BLaER1 (cell line): ENCODE data around the gene CACNA2D3.
A peak's percentile ranks its signal among the peaks of the same experiment; 100 is the strongest.

Experiments
- H3K27ac ChIP-seq: shearing (Covaris generic); formaldehyde crosslinking; 2 replicates; pipeline ENCODE4 v1.8.1; 2022
- H3K27me3 ChIP-seq: shearing (Covaris generic); formaldehyde crosslinking; 2 replicates; pipeline ENCODE4 v1.8.1; 2022
- H3K36me3 ChIP-seq: shearing (Covaris generic); formaldehyde crosslinking; 2 replicates; pipeline ENCODE4 v1.8.1; 2022
- H3K4me1 ChIP-seq: shearing (Covaris generic); formaldehyde crosslinking; 2 replicates; pipeline ENCODE4 v1.8.1; 2022
- H3K4me2 ChIP-seq: shearing (Covaris generic); formaldehyde crosslinking; 2 replicates; pipeline ENCODE4 v1.8.1; 2022
- H3K4me3 ChIP-seq: shearing (Covaris generic); formaldehyde crosslinking; 2 replicates; pipeline ENCODE4 v1.8.1; 2022
- H3K9ac ChIP-seq: shearing (Covaris generic); formaldehyde crosslinking; 2 replicates; pipeline ENCODE4 v1.8.1; 2022
- H3K9me3 ChIP-seq: shearing (Covaris generic); formaldehyde crosslinking; 2 replicates; pipeline ENCODE4 v1.8.1; 2022
- H4K20me1 ChIP-seq: shearing (Covaris generic); formaldehyde crosslinking; 2 replicates; pipeline ENCODE4 v1.8.1; 2022
- Cebpa-rat ChIP-seq: shearing (Covaris generic); IDR thresholded peaks from 2 replicates; pipeline ENCODE4 v1.8.1; 2022

Gene CACNA2D3

GRCh38 chr3:54294214-54294613 lies 171.9 kb downstream of the CACNA2D3 start:
- no peak for TF ChIP-seq Cebpa-rat
- no peak overlapping the region for H3K4me3 ChIP-seq
- no peaks in the 10 kb centered on the region for H4K20me1 ChIP-seq
- no peaks in the 10 kb centered on the region for H3K36me3 ChIP-seq
- H3K4me1 ChIP-seq = peaks cover 9% of the 10 kb centered on the region
- H3K9me3 ChIP-seq = no peaks in the 10 kb centered on the region
- H3K4me2 ChIP-seq = no peak overlapping the region
- no peak overlapping the region for H3K9ac ChIP-seq
- no peaks in the 10 kb centered on the region for H3K27me3 ChIP-seq
- no peak overlapping the region for H3K27ac ChIP-seq

GRCh38 chr3:54296531-54296930 lies 174.2 kb downstream of the CACNA2D3 start:
- H3K4me1 ChIP-seq = peaks cover 15% of the 10 kb centered on the region
- no peak overlapping the region for H3K4me3 ChIP-seq
- H3K27ac ChIP-seq = no peak overlapping the region
- H3K27me3 ChIP-seq = no peaks in the 10 kb centered on the region
- H3K36me3 ChIP-seq = no peaks in the 10 kb centered on the region
- H3K9ac ChIP-seq = no peak overlapping the region
- no peaks in the 10 kb centered on the region for H3K9me3 ChIP-seq
- H4K20me1 ChIP-seq = no peaks in the 10 kb centered on the region
- no peak for TF ChIP-seq Cebpa-rat
- no peak overlapping the region for H3K4me2 ChIP-seq

GRCh38 chr3:54299169-54299935 lies 177.0 kb downstream of the CACNA2D3 start:
- Histone ChIP-seq H3K4me2 (peak overlapping the region; percentile 53), H3K27ac (no peak overlapping the region), H3K4me3 (no peak overlapping the region), H3K9me3 (no peaks in the 10 kb centered on the region), H3K36me3 (no peaks in the 10 kb centered on the region), H3K4me1 (peaks cover 31% of the 10 kb centered on the region), H3K9ac (no peak overlapping the region), H4K20me1 (no peaks in the 10 kb centered on the region), H3K27me3 (no peaks in the 10 kb centered on the region)
- TF ChIP-seq Cebpa-rat = 0 out of 2 replicates have a peak, but pooled peaks have one; percentile 59

GRCh38 chr3:54303517-54304375 lies 181.4 kb downstream of the CACNA2D3 start:
- no peaks in the 10 kb centered on the region for H3K9me3 ChIP-seq
- no peaks in the 10 kb centered on the region for H3K36me3 ChIP-seq
- peak overlapping the region; percentile 65 for H3K4me2 ChIP-seq
- no peaks in the 10 kb centered on the region for H4K20me1 ChIP-seq
- no peak overlapping the region for H3K9ac ChIP-seq
- peaks cover 36% of the 10 kb centered on the region for H3K4me1 ChIP-seq
- no peak overlapping the region for H3K4me3 ChIP-seq
- H3K27ac ChIP-seq = no peak overlapping the region
- H3K27me3 ChIP-seq = no peaks in the 10 kb centered on the region
- no peak for TF ChIP-seq Cebpa-rat

GRCh38 chr3:54304877-54305276 lies 182.5 kb downstream of the CACNA2D3 start:
- peaks cover 36% of the 10 kb centered on the region for H3K4me1 ChIP-seq
- no peak for TF ChIP-seq Cebpa-rat
- no peaks in the 10 kb centered on the region for H4K20me1 ChIP-seq

GRCh38 chr3:54305409-54306099 lies 183.2 kb downstream of the CACNA2D3 start:
- Histone ChIP-seq H3K27ac (no peak overlapping the region), H3K4me3 (no peak overlapping the region), H3K9ac (no peak overlapping the region), H4K20me1 (no peaks in the 10 kb centered on the region), H3K9me3 (no peaks in the 10 kb centered on the region), H3K36me3 (no peaks in the 10 kb centered on the region), H3K4me1 (peaks cover 43% of the 10 kb centered on the region), H3K4me2 (no peak overlapping the region), H3K27me3 (no peaks in the 10 kb centered on the region)
- no peak for TF ChIP-seq Cebpa-rat

More at GRCh38 chr3:54304877-54305276, 182.5 kb downstream of the CACNA2D3 start:
- Histone ChIP-seq H3K9me3 (no peaks in the 10 kb centered on the region), H3K4me2 (no peak overlapping the region), H3K27me3 (no peaks in the 10 kb centered on the region), H3K9ac (no peak overlapping the region), H3K4me3 (no peak overlapping the region), H3K27ac (no peak overlapping the region), H3K36me3 (no peaks in the 10 kb centered on the region)

GRCh38 chr3:54307566-54308180 lies 185.3 kb downstream of the CACNA2D3 start:
- Histone ChIP-seq H3K4me1 (peaks cover 61% of the 10 kb centered on the region), H4K20me1 (no peaks in the 10 kb centered on the region), H3K4me2 (no peak overlapping the region), H3K27ac (no peak overlapping the region), H3K27me3 (no peaks in the 10 kb centered on the region), H3K9me3 (no peaks in the 10 kb centered on the region), H3K4me3 (no peak overlapping the region), H3K36me3 (no peaks in the 10 kb centered on the region), H3K9ac (no peak overlapping the region)
- no peak for TF ChIP-seq Cebpa-rat

GRCh38 chr3:54309601-54310000 lies 187.2 kb downstream of the CACNA2D3 start:
- Histone ChIP-seq H3K4me3 (peak overlapping the region; percentile 40; the same call in 1 of the 2 replicates), H3K9me3 (no peaks in the 10 kb centered on the region), H3K27me3 (no peaks in the 10 kb centered on the region), H3K4me1 (peaks cover 58% of the 10 kb centered on the region), H3K9ac (peak overlapping the region; percentile 64; the same call in 1 of the 2 replicates), H4K20me1 (no peaks in the 10 kb centered on the region), H3K36me3 (no peaks in the 10 kb centered on the region), H3K27ac (peak overlapping the region; percentile 70; the same call in 1 of the 2 replicates), H3K4me2 (peak overlapping the region; percentile 85)
- TF ChIP-seq Cebpa-rat = no peak; the same call in 1 of the 2 replicates

GRCh38 chr3:54311211-54311747 lies 188.9 kb downstream of the CACNA2D3 start:
- no peaks in the 10 kb centered on the region for H3K36me3 ChIP-seq
- H3K9ac ChIP-seq = no peak overlapping the region
- TF ChIP-seq Cebpa-rat = no peak
- H3K27me3 ChIP-seq = no peaks in the 10 kb centered on the region
- H3K4me1 ChIP-seq = peaks cover 67% of the 10 kb centered on the region
- peak overlapping the region; percentile 0; the same call in 1 of the 2 replicates for H3K4me2 ChIP-seq
- H3K9me3 ChIP-seq = no peaks in the 10 kb centered on the region
- no peak overlapping the region for H3K4me3 ChIP-seq
- H4K20me1 ChIP-seq = no peaks in the 10 kb centered on the region
- H3K27ac ChIP-seq = no peak overlapping the region
